NCI-H2196 (cell line): ENCODE results near the gene RAX2.
"Not testable (repeated sequence)": the region's sequence is repeated elsewhere in the genome, so short reads cannot be mapped to it uniquely, and the experiment has no call there.

Source experiments
- DNase-seq: peaks from one replicate; lab custom pipeline; 2025; ENCODE audit not compliant: unreplicated experiment; lab: John Stamatoyannopoulos, UW

RAX2 gene

DNA sequence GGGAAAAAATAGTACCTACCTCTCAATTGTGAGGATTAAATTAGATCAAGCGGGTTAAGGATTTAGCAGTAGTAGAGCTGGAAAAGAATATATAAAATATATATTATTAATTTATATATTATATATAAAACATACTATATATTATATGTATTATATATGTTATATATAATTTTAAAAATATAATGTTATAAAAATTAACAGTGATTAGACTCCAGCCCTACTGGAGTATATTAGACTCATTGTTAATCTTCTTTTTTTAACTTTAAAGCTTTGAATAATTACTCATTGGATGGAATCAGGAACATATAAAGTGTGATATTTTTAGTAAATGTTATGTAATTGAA is 9.9 kb downstream of the RAX2 start:
- no peak for DNase-seq

DNA sequence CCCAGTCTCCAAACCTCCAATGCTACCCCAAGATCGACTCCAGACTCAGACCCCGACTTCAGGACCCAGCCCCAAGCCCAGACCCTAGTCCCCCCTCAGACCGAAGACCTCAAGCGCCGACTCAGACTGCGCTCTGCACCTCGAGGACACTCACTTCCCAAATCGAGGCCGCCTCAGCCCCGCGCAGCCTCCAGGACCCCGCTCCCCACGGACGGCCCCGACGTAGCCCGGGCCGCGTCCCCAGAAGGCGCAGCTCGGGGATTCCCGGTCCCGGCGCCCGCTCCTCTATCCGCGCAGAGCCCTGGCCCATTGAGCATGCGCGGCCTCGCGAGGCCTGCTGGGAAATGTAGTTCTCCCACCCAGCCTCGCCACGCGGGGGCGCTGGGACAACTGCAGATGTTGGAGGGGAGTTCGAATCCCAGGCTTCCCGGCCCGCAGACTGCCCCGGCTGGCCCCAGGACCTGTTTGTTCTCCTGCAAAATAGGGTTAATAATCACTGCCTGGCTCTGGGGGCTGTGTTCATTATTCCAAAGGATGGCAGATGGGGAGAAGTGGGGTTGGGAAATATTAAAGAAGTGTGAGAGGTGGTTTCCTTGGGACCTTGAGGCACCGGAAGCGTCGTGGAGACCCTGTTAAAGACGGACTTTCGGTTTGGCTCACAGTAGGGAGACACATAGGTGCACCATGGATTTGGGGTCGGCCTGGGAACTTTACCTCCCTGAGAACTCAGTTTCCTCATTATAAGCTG is 10.5 kb downstream of the RAX2 start, which contains the start of gene APBA3:
TSS of gene APBA3 (minus strand) at position 311 of the 748 bp plus-strand sequence. CDS start 1,428 bp downstream, outside the sequence.
- DNase-seq: peak; percentile 91

DNA sequence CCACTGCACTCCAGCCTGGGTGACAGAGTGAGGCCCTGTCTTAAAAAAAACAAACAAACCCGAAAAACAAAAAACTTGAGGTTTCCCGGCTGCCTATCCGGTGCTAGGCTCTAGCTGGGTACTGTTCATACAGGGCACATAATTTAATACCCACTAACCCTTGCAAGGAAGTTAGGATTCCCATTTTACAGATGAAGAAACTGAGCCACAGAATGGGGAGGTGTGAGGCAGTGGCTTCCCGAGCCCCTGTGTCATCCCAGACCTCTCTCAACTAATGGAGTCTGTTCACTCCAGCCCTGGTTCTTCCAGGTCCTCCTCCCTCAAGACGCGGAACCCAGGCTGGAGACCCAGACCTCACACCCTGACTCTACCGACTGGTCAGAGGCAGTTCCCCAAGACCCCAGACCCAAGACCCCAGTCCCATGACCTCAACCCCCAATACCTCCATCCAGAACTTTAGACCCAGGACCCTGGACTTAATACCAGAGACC is 11.1 kb downstream of the RAX2 start:
- no peak for DNase-seq

DNA sequence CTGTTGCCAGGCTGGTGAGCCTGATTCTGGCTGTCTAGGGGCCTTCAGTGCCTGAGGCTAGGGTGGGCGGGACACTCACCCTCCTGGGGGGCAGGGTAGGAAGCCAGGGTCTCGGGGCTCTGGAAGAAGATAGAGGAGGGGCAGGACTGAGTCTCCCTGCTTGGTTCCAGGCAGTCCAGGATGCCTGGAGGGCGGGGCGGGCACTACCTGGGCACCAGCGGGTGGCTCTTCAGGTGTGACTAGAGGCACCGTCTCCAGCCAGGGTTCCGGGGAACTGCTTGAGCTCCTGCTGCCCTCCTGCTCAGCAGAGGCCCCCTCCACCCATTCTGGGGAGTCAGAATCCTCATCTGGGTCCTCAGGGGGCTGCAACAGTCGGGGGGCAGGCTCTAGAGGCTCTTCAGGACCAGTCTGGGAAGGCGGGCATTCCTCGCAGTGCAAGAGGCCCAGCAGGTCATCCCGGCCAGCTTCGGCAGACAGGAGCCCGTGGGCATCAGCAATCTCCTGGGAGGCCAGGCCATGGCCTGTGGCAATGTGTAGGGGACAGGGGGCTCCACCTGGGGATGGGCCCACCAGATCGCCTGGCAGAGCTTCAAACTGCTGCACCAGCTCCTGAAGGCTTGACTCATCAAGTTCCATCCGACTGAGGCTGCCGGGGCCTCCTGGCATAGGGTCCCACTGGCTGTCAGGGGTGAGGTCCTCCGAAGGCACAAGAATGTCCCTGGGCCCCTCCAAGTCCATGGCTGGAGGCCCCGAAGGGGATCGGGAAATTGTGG is 12.4 kb downstream of the RAX2 start:
- DNase-seq: no peak

DNA sequence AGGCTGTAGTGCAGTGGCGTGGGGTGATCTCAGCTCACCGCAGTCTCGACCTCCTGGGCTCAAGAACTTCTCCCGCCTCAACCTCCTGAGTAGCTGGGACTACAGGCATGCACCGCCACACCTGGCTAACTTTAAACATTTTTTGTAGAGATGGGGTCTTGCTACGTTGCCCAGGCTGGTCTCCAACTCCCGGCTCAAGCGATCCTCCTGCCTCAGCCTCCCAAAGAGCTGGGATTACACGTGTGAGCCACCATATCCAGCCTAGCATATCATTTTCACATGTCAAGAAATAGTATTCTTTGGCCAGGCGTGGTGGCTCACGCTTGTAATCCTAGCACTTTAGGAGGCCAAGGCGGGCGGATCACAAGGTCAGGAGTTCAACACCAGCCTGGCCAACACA is 13.7 kb downstream of the RAX2 start:
- not testable (repeated sequence) for DNase-seq

DNA sequence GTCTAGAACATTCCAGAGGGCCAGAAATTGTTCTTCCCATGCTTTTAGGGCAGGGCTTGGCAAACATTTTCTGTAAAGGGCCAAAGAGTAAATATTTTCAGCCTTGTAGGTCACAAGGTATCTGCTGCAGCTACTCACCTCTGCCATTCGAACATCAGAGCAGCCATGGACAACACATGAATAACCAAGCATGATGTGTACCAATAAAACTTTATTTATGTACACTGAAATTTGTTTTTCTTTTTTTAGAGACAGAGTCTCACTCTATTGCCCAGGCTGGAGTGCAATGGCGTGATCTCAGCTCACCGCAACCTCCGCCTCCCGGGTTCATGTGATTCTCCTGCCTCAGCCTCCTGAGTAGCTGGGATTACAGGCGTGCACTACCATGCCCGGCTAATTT is 14.3 kb downstream of the RAX2 start:
- not testable (repeated sequence) for DNase-seq

DNA sequence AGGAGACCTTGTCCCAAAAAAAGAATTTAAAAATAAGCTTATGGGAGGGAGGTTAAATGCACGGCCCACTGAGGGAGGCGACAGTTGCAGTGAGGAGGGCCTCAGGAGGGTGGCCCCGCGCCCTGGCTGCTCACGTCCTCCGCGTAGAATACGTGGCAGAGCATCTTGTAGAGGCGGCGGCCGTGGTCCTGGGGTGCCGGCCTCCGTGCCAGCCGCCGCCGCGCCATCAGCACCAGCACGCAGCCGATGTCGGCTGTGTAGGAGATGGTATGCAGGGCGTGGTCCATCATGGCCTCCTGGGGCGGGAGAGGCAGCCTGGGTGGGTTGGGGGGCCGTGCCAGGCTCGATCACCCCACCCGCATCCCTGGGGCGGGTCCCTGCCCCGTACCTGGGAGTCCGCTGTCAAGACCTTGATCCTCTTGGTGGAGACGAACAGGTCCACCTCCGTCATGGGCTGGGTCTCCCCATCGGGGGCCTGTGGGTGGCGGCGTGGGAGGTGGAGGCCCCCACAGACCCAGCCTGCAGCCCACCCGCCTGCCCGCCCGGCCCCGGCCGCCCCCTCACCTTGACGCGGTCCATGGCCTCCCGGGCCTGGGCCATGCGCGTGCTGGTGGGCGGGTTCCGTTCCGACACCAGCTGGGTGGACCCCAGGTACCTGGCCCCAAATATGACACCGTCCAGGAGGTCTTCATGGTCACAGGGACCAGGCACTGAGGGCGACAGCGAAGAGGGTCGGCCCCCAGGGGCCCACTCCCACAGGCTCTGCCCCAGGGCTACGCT is 18.2 kb downstream of the RAX2 start:
- DNase-seq: no peak

DNA sequence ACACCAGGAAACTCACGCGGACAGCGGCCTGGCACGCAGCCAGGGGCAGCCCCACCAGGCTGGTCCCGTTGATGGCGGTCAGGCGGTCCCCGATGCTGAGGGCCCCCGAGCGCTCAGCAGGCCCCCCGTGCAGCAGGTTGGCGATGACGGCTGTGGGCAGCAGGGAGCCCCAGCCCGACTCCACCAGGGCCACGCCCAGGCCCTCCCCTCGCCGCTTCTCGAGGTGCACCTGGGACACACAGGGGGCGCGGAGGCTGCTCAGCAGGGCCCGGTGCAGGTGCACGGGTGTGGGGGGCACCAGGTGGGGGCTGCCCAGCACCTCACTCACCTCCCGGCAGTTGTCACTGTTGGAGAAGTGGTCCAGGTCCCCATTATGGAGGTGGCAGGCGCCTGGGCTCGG is 19.5 kb downstream of the RAX2 start:
- DNase-seq: no peak

DNA sequence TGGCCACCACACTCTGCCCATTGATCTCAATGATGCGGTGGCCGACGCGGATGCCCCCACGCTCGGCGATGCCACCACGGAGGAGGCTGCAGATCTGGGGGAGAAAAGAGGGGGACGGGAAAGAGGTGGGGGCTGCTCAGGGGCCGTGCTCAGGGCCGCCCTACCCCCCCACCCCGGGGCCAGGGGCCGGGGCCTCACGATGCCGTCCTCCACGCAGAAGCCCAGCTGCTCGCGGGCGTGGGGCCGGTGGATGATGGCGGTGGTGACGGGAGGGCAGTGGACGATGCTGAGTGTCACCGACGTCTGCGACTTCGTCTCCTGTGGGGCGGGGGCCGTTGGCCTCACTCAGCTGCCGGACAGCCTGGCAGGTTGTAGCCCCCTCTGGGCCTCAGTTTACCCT is 20.8 kb downstream of the RAX2 start:
- no peak for DNase-seq

DNA sequence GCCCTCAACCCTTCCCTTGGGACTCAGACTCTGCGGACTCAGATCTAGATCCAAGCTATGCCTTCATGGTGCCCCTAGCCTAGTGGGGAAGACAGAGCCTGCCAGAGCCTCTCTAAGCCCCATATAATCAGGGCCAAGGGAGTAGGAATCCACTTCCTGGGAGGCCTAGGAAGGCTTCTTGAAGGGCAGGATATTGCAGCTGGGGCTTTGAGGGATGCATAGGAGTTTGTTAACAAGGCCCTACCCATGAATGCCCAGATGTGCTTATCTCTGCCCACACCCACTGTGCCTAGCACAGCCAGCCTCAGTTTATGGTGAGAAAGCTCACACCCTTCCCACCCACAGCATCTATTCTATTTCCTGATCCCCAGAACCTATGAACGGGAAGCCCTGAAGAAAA is 21.8 kb downstream of the RAX2 start:
- no peak for DNase-seq

DNA sequence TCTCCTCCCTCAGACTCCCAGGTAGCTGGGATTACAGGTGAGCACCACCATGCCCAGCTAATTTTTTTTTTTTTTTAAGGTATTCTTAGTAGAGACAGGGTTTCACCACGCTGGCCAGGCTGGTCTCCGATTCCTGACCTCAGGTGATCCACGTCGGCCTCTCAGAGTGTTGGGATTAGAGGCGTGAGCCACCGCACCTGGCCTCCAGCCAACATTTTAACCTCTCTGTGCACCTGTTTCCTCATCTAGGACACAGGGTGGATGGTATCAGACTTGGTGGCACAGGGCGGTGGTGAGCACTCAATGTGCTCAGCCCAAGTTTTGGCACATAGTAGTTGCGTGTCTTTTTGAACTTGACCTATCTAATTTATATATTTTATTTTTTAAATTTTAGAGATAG is 23.1 kb downstream of the RAX2 start:
- peak; percentile 37 for DNase-seq

DNA sequence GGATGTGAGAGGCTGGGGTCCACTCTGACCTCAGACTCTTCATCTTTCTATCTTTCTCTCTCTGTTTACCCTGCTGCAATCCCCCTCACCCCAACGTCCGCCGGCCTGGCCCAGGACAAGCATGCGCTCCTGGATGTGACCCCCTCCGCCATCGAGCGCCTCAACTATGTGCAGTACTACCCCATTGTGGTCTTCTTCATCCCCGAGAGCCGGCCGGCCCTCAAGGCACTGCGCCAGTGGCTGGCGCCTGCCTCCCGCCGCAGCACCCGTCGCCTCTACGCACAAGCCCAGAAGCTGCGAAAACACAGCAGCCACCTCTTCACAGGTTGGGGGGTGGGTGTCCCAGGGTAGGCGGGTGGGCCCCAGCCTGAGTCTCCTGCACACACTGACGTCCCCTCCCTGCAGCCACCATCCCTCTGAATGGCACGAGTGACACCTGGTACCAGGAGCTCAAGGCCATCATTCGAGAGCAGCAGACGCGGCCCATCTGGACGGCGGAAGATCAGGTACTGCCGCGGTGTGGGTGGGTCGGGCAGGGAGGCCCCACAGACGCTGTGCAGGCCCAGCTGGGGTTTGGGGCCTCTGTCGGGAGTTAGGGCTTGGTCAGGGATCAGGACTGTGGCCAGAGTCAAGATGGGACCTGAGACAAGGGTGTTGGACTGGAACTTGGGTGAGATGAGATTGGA is 25.5 kb downstream of the RAX2 start:
- DNase-seq: no peak

DNA sequence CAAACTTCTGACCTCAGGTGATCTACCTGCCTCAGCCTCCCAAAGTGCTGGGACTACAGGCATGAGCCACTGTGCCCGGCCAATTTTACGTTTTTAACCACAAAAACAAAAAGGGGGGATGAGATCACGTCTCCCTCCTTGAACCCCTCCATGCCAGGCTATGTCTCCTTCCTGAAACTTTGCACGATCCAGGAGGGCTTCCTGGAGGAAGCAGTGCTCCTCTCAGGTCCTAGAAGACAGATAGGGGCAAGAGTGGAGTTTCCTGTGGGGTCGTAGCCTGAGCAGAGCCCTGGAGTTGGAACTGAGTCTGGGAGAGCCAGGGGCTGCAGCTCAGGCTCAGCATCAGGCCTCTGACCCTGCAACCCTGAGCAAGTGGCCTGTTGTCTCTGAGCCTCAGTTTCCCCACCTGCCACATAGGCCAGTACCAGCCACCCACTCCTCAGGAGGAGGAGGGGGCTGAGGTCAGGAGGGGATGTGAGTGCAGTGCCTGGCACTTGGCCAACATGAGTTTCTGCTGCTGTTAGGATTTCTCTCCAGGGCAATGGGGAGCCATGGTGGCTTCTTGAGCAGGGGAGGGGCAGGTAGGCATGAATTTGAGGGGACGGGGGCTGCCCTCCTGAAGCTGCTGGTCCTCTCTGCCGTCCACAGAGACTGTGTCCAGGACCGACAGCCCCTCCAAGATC is 26.5 kb downstream of the RAX2 start:
- no peak for DNase-seq

DNA sequence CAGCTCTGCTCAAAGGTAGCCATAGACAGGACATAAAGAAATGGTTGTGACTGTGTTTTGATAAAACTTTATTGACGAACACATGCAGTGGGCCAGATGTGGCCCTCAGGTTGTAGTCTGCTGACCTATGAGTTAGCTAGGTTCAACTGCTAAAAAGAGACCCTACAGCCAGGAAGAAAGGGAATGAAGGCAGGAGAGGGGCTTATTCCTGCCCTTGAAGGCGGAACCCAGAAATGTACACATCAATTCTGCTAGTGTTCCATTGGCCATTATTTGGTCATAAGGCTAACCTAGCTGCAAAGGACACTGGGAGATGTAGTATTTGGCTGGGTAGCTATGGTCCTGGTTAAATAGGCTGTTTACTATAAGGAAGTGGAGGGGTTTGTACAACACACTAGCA is 28.5 kb downstream of the RAX2 start:
- DNase-seq: peak; percentile 11

DNA sequence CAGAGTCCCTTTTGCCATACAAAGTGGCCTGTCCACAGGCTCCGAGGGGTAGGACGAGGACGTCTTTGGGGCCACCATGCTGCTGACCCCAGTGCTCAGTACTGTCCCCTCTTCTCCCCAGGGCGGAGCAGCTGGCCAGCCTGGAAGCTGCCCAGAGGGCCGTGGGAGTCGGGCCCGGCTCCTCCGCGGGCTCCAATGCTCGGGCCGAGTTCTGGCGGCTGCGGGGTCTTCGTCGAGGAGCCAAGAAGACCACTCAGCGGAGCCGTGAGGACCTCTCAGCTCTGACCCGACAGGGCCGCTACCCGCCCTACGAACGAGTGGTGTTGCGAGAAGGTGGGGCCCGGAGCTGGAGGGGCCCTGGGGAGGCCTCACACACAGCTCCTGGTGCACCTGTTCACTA is 31.6 kb downstream of the RAX2 start:
- DNase-seq: no peak

DNA sequence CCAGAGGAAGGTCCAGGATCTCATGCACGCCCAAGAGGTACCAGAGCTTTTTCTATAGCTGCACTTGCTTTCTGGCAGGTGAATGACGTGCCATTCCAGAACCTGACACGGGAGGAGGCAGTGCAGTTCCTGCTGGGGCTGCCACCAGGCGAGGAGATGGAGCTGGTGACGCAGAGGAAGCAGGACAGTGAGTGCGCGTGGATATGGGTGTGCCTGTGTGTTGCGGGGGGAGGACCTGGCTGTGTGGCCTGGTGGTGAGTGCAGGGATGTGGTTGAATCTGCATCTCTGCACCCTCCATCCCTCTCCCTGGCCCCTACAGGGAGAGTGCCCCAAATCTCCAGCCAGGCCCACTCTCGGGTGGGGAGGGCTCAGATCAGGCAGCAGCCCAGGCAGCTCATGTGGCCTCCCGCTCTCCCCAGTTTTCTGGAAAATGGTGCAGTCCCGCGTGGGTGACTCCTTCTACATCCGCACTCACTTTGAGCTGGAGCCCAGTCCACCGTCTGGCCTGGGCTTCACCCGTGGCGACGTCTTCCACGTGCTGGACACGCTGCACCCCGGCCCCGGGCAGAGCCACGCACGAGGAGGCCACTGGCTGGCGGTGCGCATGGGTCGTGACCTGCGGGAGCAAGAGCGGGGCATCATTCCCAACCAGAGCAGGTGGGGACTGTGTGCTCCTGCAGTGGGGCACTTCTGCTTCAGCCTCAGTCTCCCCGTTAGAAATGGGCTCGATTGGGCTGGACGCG is 33.4 kb downstream of the RAX2 start:
- DNase-seq: no peak

DNA sequence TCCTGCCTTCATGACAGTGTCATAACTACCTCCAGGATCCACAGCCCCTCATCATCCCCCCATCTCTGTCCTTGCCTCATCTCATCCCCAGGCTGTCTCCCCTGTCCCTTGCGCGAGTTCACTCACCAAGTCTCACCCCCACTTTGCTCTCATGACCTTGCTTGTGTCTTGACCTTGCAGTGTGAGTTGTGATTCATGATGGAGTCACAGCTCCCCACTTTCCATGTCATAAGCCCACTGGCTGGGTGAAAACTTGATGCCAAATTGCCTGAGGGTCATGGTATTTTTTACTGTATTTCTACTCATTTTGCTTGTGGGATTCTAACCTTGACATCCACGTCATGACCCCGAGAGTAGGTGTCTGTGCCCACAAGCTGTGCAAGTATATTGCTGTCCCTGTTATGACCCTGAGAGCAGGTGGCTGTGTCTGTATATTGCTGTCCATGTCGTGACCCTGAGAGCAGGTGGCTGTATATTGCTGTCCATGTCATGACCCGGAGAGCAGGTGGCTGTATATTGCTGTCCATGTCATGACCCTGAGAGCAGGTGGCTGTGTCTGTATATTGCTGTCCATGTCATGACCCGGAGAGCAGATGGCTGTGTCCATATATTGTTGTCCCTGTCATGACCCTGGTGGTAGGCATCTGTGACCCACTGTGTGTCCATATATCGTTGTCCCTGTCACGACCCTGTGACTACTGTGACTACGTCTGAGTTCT is 34.4 kb downstream of the RAX2 start:
- no peak for DNase-seq

DNA sequence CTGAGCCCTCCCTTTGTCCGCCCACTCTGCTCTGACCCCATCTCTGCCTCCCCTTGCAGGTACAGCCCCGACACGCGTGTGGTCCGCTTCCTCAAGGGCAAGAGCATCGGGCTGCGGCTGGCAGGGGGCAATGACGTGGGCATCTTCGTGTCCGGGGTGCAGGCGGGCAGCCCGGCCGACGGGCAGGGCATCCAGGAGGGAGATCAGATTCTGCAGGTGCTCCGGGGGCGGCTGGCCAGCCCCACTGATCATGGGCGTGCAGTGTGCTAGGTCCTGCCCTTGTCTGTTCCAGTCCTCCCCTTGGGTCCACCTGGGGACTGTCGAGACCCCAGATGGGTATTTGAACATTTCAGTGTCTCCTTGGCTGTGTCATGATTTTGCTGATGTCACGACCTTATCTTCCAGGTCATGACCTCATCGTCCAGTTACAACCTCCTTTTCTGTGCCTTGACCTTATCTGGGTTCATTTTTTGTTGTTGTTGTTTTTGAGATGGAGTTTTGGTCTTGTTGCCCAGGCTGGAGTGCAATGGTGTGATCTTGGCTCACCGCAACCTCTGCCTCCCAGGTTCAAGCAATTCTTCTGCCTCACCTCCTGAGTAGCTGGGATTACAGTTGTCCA is 35.8 kb downstream of the RAX2 start:
- no peak for DNase-seq

DNA sequence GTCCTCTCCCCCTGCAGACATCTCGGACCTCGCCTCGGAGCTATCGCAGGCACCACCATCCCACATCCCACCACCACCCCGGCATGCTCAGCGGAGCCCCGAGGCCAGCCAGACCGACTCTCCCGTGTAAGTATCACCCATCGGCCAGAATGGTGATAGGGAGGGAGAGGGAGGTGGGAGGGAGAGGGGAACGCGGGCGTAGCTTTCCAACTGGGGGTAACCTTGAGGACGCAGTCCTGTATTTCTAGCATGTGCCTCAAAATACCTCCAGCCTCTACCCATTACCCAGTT is 37.8 kb downstream of the RAX2 start:
- no peak for DNase-seq
